22Rv1 (cell line): Measurements from ENCODE around the gene GRIPAP1.

ENCODE experiments used
- ZFX ChIP-seq: fragments of 450-650 bp; IDR thresholded peaks from 2 replicates; pipeline ENCODE4 v1.6.1; 2017; ENCODE audit warnings: antibody characterized with exemption, borderline replicate concordance
- TF ChIP-seq, protein P1 (sequence below): fragments of 450-650 bp; IDR thresholded peaks from 2 replicates; pipeline ENCODE4 v1.5.1; 2017; ENCODE audit warnings: mild to moderate bottlenecking

DNA sequence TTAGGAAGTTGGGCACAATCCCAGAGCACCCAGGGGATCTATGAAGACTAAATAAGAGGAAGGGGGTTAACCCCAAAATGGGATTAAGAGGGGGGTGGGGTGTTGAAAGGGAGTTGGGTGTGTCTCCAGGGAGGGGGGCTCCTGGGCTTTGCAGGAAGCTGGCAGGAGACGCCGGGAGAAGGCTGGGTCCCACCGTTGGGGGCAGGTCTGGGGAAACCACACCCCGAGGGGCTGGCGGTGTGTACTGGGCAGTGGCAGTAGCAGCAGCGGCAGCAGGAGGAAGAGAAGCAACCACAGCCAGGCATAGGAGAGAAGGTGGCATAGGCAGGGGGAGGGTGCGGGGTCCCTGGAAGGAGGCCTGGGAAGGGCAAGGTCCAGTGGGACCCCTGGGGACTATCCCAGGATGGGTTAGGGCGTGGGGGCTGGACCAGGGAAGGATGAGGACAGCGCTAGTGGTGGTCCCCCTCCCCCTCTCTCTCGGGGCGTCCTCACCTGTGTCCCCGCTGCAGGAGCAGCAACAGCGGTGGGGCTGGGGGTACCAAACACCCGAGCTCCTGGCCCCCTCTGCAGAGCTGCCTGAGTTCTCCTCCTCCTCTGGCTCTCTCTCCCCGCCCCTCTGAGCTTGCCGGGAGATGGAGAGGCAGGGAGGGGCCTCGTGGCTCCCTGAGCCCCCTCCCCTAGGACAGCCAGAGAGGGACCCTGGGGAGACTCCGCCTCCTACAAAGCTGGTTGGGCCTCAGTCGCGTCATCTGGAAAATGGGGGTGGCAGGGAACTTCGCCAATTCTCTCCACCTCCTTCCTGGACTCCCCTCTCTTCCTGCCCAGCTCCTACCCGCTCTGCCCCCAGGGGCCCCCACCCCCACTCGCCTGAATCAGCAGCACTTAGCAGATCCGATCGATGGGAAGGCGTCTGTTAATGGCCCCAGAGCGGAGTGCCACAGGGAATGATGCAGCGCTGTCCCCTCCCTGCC is 30.5 kb downstream of the GRIPAP1 start, which contains the start of gene KCND1:
- TF ChIP-seq, protein P1, sequence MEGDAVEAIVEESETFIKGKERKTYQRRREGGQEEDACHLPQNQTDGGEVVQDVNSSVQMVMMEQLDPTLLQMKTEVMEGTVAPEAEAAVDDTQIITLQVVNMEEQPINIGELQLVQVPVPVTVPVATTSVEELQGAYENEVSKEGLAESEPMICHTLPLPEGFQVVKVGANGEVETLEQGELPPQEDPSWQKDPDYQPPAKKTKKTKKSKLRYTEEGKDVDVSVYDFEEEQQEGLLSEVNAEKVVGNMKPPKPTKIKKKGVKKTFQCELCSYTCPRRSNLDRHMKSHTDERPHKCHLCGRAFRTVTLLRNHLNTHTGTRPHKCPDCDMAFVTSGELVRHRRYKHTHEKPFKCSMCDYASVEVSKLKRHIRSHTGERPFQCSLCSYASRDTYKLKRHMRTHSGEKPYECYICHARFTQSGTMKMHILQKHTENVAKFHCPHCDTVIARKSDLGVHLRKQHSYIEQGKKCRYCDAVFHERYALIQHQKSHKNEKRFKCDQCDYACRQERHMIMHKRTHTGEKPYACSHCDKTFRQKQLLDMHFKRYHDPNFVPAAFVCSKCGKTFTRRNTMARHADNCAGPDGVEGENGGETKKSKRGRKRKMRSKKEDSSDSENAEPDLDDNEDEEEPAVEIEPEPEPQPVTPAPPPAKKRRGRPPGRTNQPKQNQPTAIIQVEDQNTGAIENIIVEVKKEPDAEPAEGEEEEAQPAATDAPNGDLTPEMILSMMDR = no peak
- no peak for TF ChIP-seq ZFX
